Activated CD8-positive, alpha-beta memory T cell treated with anti-CD3 and anti-CD28 coated beads for 36 hours (primary cell): ENCODE data around the gene SLIT3. TPM values are rescaled to one million over a fixed set of nuclear protein-coding genes. Genes with fewer than 3 reads are reported as not detected.

Experiments used
- CTCF ChIA-PET: fragments of 350-600 bp; sonication (Branson Sonifier 250); formaldehyde crosslinking; loops from one replicate; lab custom pipeline; 2021; ENCODE audit warnings: antibody characterized with exemption; lab: Charles Lee
- POLR2A ChIA-PET: fragments of 350-600 bp; sonication (Branson Sonifier 250); formaldehyde crosslinking; loops from one replicate; lab custom pipeline; 2021; ENCODE audit warnings: antibody characterized with exemption; lab: Charles Lee
- total RNA-seq, 2 experiments: library from RNA; stranded (reverse); gene quantifications; one replicate each; pipeline ENCODE4 v1.2.3, GENCODE V29; 2021

Gene SLIT3
- total RNA-seq, 2 experiments from 2014 or later, result 0.50 to 0.76 TPM

GRCh38 chr5:169097374-169098326 is 203.3 kb downstream of the SLIT3 start:
- CTCF ChIA-PET, result no interaction called here

GRCh38 chr5:169095976-169096375 is 205.0 kb downstream of the SLIT3 start:
- CTCF ChIA-PET, result no interaction called here

More at GRCh38 chr5:169097374-169098326, 203.3 kb downstream of the SLIT3 start:
- POLR2A ChIA-PET, result no interaction called here

GRCh38 chr5:169095410-169095960 is 205.5 kb downstream of the SLIT3 start:
- ChIA-PET POLR2A (no interaction called here), CTCF (no interaction called here)

More at GRCh38 chr5:169095976-169096375, 205.0 kb downstream of the SLIT3 start:
- POLR2A ChIA-PET, result no interaction called here

- ChIA-PET POLR2A (no interaction called here), CTCF (interaction anchor here (0.6 kb wide), 1 partner anchor 442 kb away, joined by 3 read pairs; no protein-coding TSS in a partner anchor)
Observed at GRCh38 chr5:169094586-169095409, 206.1 kb downstream of the SLIT3 start.

- CTCF ChIA-PET, result no interaction called here
- POLR2A ChIA-PET, result no interaction called here
Observed at GRCh38 chr5:169091396-169091980, 209.5 kb downstream of the SLIT3 start.

- CTCF ChIA-PET, result no interaction called here
- POLR2A ChIA-PET, result no interaction called here
Observed at GRCh38 chr5:169089343-169089742, 211.6 kb downstream of the SLIT3 start.

- CTCF ChIA-PET, result no interaction called here
Observed at GRCh38 chr5:169088028-169088725, 212.8 kb downstream of the SLIT3 start.

GRCh38 chr5:169085636-169086035 is 215.3 kb downstream of the SLIT3 start:
- ChIA-PET CTCF (no interaction called here), POLR2A (no interaction called here)

More at GRCh38 chr5:169088028-169088725, 212.8 kb downstream of the SLIT3 start:
- POLR2A ChIA-PET, result no interaction called here

GRCh38 chr5:169085212-169085611 is 215.7 kb downstream of the SLIT3 start:
- POLR2A ChIA-PET, result no interaction called here
- CTCF ChIA-PET, result no interaction called here

GRCh38 chr5:169084775-169085174 is 216.2 kb downstream of the SLIT3 start:
- ChIA-PET POLR2A (interaction anchor here (0.7 kb wide), 1 partner anchor 189 kb away, joined by 6 read pairs; no protein-coding TSS in a partner anchor), CTCF (interaction anchor here (0.7 kb wide), 1 partner anchor 1053 kb away, joined by 4 read pairs; no protein-coding TSS in a partner anchor)

GRCh38 chr5:169083394-169084018 is 217.4 kb downstream of the SLIT3 start:
- CTCF ChIA-PET, result interaction anchor here (0.7 kb wide), 1 partner anchor 1489 kb away, joined by 6 read pairs; no protein-coding TSS in a partner anchor
- POLR2A ChIA-PET, result no interaction called here

GRCh38 chr5:169081000-169081724 is 219.8 kb downstream of the SLIT3 start:
- POLR2A ChIA-PET, result no interaction called here
- CTCF ChIA-PET, result no interaction called here

GRCh38 chr5:169080448-169080911 is 220.5 kb downstream of the SLIT3 start:
- ChIA-PET POLR2A (no interaction called here), CTCF (no interaction called here)

- CTCF ChIA-PET, result no interaction called here
Observed at GRCh38 chr5:169079697-169080096, 221.2 kb downstream of the SLIT3 start.

GRCh38 chr5:169074839-169075238 is 226.1 kb downstream of the SLIT3 start:
- ChIA-PET CTCF (no interaction called here), POLR2A (no interaction called here)

More at GRCh38 chr5:169079697-169080096, 221.2 kb downstream of the SLIT3 start:
- POLR2A ChIA-PET, result no interaction called here

- CTCF ChIA-PET, result no interaction called here
- POLR2A ChIA-PET, result no interaction called here
Observed at GRCh38 chr5:169072233-169072632, 228.7 kb downstream of the SLIT3 start.

- ChIA-PET POLR2A (no interaction called here), CTCF (no interaction called here)
Observed at GRCh38 chr5:169070413-169070812, 230.5 kb downstream of the SLIT3 start.
